NB4 (cell line): ENCODE results near the gene MAEL.

Experiments used
- CTCF ChIP-seq: IDR thresholded peaks from one replicate; pipeline ENCODE4 v1.5.1; 2012; ENCODE audit warnings: low read depth, low read length
- MAX ChIP-seq: IDR thresholded peaks from 2 replicates; pipeline ENCODE4 v1.6.1; 2011; ENCODE audit warnings: low read depth, low read length
- POLR2A ChIP-seq: IDR thresholded peaks from 2 replicates; pipeline ENCODE4 v1.6.1; 2011; ENCODE audit warnings: mild to moderate bottlenecking; ENCODE audit not compliant: insufficient read length; ENCODE audit errors: extremely low read depth

- TF ChIP-seq CTCF: no peak
- TF ChIP-seq POLR2A: no peak
- no peak for TF ChIP-seq MAX
These were observed 44.6 kb downstream of the MAEL start for GRCh38 chr1:167033646-167034045.
